ENCODE data around the gene MPPED2.

GRCh38 chr11:30568931-30569330, 17.2 kb downstream of the MPPED2 start:
- TF ChIP-seq CTCF (IDR thresholded peaks at IDR 0.05; ENCODE audit: low read length) (no peak), EZH2 (optimal IDR thresholded peaks at IDR 0.05; ENCODE audit: low read depth, low read length) (no peak)
